Osteocyte (in vitro differentiated cells): Measurements from ENCODE around the gene TAPT1. TPM values are rescaled to one million over a fixed set of nuclear protein-coding genes. Genes with fewer than 3 reads are reported as not detected.

Experiments
- DNase-seq: peaks from one replicate; pipeline ENCODE4 v3.0.0; 2021; ENCODE audit warnings: mixed read lengths; ENCODE audit not compliant: unreplicated experiment; ENCODE audit errors: extremely low spot score
- H3K27ac Mint-ChIP-seq: one replicate; pipeline ENCODE4 v1.8.0; 2021; ENCODE audit warnings: mild to moderate bottlenecking, mixed read lengths; ENCODE audit not compliant: unreplicated experiment
- H3K27me3 Mint-ChIP-seq: one replicate; pipeline ENCODE4 v1.8.0; 2021; ENCODE audit warnings: mixed read lengths; ENCODE audit not compliant: unreplicated experiment
- H3K36me3 Mint-ChIP-seq: one replicate; pipeline ENCODE4 v1.8.0; 2021; ENCODE audit warnings: mixed read lengths; ENCODE audit not compliant: unreplicated experiment
- H3K4me1 Mint-ChIP-seq: one replicate; pipeline ENCODE4 v1.8.0; 2021; ENCODE audit warnings: mixed read lengths; ENCODE audit not compliant: unreplicated experiment
- H3K4me3 Mint-ChIP-seq: one replicate; pipeline ENCODE4 v1.8.0; 2021; ENCODE audit warnings: mild to moderate bottlenecking, moderate library complexity, mixed read lengths; ENCODE audit not compliant: unreplicated experiment
- H3K9me3 Mint-ChIP-seq: one replicate; pipeline ENCODE4 v1.8.0; 2021; ENCODE audit warnings: mixed read lengths; ENCODE audit not compliant: unreplicated experiment
- total RNA-seq: library from RNA; stranded (reverse); gene quantifications from 2 replicates; pipeline ENCODE4 v1.2.1, GENCODE V29; 2021
- TF ChIP-seq, protein P1 (sequence below): fragments of 200-600 bp; sonication (generic); IDR thresholded peaks from 2 replicates; pipeline ENCODE4 v1.5.0; 2021; ENCODE audit warnings: antibody characterized with exemption, mild to moderate bottlenecking, moderate library complexity

The TAPT1 gene
- total RNA-seq, 1 donor from 2014 or later = 31.7 TPM

DNA sequence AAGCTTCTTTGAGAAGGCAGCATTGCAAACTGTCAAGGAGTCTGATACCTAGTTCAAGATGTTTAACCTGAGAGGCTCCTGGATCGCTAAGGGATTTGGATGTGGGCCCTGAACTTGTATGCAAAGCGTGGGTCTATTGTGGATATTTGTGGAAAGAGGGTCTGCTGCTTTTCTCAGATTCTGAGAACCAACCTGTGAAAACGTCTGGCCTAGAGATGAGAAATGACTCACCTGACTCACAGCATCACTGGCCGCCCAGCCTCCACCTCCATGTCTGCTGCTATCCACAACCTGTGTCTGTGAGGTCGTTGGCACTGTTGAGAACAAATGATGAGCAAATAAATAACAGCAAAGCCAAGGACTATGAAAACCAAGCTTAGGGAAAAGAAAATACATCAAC lies 109.1 kb downstream of the TAPT1 start:
- peaks cover 42% of the 10 kb centered on the region for H3K27me3 Mint-ChIP-seq
- DNase-seq = peak; percentile 54
- no peaks in the 10 kb centered on the region for H3K9me3 Mint-ChIP-seq
- TF ChIP-seq, protein P1, sequence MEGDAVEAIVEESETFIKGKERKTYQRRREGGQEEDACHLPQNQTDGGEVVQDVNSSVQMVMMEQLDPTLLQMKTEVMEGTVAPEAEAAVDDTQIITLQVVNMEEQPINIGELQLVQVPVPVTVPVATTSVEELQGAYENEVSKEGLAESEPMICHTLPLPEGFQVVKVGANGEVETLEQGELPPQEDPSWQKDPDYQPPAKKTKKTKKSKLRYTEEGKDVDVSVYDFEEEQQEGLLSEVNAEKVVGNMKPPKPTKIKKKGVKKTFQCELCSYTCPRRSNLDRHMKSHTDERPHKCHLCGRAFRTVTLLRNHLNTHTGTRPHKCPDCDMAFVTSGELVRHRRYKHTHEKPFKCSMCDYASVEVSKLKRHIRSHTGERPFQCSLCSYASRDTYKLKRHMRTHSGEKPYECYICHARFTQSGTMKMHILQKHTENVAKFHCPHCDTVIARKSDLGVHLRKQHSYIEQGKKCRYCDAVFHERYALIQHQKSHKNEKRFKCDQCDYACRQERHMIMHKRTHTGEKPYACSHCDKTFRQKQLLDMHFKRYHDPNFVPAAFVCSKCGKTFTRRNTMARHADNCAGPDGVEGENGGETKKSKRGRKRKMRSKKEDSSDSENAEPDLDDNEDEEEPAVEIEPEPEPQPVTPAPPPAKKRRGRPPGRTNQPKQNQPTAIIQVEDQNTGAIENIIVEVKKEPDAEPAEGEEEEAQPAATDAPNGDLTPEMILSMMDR = no peak
- no peaks in the 10 kb centered on the region for H3K4me1 Mint-ChIP-seq
- H3K36me3 Mint-ChIP-seq = no peaks in the 10 kb centered on the region
- H3K4me3 Mint-ChIP-seq = no peak overlapping the region
- no peak overlapping the region for H3K27ac Mint-ChIP-seq

DNA sequence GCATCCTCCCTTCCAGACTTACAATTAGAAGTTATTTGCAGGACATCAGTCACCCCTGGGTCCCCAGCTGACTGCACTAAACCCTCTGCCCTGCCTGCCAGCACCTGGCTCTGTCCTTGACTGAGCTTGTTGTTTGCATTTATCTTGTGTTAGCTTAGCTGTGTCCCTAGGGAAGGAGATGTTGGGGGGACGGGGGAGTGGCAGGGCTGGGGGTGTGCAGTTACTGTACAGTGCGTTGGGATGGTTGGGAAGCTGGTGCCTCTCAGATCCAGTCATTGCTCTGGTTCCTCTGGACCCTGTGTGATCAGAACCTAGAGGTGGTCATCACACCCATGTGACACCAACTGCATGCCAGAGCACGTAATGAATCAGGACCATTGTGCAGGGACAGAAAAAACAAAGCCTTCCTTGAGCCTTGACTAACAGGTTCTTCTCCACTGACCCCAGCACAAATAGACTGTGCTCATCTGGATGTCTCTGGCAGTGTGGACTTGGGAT lies 109.7 kb downstream of the TAPT1 start:
- peaks cover 42% of the 10 kb centered on the region for H3K27me3 Mint-ChIP-seq
- H3K27ac Mint-ChIP-seq = no peak overlapping the region
- no peak overlapping the region for H3K4me3 Mint-ChIP-seq
- TF ChIP-seq, protein P1 = no peak
- peak; percentile 34 for DNase-seq
- no peaks in the 10 kb centered on the region for H3K36me3 Mint-ChIP-seq
- H3K9me3 Mint-ChIP-seq = no peaks in the 10 kb centered on the region
- no peaks in the 10 kb centered on the region for H3K4me1 Mint-ChIP-seq

DNA sequence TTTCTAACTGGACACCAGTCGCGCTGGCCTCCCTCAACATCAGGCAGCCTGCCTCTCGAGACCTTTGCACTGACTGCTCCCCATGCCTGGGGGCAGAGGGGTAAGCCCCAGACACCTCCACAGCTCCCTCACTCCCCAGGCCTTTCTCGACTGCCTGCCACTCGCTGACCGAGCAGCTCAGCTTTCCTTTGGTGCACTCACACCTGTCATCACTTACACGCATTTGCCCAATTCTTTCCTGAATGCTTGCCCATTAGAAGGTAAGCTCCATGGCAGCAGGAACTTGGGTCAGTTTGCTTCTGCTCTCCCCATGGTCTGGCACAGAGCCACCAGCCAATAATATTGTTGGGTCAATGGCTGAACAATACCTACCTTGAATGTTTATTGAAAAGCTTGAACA lies 110.3 kb downstream of the TAPT1 start:
- Mint-ChIP-seq H3K4me3 (no peak overlapping the region), H3K36me3 (no peaks in the 10 kb centered on the region), H3K9me3 (no peaks in the 10 kb centered on the region), H3K27ac (no peak overlapping the region), H3K27me3 (peaks cover 40% of the 10 kb centered on the region), H3K4me1 (no peaks in the 10 kb centered on the region)
- TF ChIP-seq, protein P1 = no peak
- peak; percentile 80 for DNase-seq

DNA sequence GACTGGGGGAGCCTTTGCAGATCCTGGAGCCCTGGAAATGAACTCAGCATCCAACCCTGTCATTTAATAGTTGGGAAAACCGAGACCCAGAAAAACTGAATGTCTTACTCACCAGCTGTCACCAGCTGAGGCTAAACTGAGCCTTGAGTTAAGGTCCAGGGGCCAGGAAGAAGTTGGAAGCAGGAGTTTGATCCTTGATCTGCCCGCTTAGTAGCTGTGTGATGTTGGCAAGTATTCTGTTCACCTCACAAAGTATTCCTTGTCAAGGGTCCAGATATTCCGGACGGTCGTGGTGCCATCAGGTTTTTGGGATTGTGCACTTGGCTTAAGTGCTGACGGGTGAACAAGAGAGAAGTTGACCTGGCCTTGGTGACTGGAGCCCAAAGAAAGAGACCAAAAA lies 111.7 kb downstream of the TAPT1 start:
- peaks cover 39% of the 10 kb centered on the region for H3K27me3 Mint-ChIP-seq
- no peaks in the 10 kb centered on the region for H3K9me3 Mint-ChIP-seq
- no peak overlapping the region for H3K4me3 Mint-ChIP-seq
- TF ChIP-seq, protein P1 = no peak
- no peak overlapping the region for H3K27ac Mint-ChIP-seq
- no peaks in the 10 kb centered on the region for H3K4me1 Mint-ChIP-seq
- no peak for DNase-seq
- no peaks in the 10 kb centered on the region for H3K36me3 Mint-ChIP-seq

DNA sequence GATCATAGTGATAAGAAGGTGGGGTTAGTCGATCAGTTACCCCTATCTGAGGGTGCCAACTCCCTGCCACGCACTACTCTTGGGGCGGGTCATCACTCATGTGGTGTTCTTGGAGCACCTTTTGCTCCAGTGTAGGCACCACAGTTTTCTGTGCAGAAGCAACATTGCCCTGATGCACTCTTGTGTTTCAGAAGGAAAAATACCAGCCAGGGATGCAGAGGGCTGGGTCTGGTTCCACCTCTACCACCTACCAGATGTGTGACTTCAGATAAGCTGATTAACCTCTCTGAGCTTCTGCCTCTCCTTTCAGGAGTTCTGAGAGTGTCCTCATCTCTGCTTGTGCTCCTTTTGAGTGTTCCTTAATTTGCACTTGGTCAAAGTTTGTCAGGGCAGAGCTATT lies 112.5 kb downstream of the TAPT1 start:
- no peak overlapping the region for H3K4me3 Mint-ChIP-seq
- TF ChIP-seq, protein P1 = no peak
- H3K27ac Mint-ChIP-seq = no peak overlapping the region
- no peaks in the 10 kb centered on the region for H3K4me1 Mint-ChIP-seq
- no peak for DNase-seq
- H3K27me3 Mint-ChIP-seq = peaks cover 42% of the 10 kb centered on the region
- H3K9me3 Mint-ChIP-seq = no peaks in the 10 kb centered on the region
- H3K36me3 Mint-ChIP-seq = no peaks in the 10 kb centered on the region
